Ammon's horn (tissue), 1 donor: ENCODE measurements around the gene HOXA3.
A peak's percentile ranks its signal among the peaks of the same experiment; 100 is the strongest.

Source experiments
- DNase-seq: peaks from one replicate; pipeline ENCODE4 v3.0.0-alpha.2; 2016; ENCODE audit warnings: low spot score

The HOXA3 gene

DNA sequence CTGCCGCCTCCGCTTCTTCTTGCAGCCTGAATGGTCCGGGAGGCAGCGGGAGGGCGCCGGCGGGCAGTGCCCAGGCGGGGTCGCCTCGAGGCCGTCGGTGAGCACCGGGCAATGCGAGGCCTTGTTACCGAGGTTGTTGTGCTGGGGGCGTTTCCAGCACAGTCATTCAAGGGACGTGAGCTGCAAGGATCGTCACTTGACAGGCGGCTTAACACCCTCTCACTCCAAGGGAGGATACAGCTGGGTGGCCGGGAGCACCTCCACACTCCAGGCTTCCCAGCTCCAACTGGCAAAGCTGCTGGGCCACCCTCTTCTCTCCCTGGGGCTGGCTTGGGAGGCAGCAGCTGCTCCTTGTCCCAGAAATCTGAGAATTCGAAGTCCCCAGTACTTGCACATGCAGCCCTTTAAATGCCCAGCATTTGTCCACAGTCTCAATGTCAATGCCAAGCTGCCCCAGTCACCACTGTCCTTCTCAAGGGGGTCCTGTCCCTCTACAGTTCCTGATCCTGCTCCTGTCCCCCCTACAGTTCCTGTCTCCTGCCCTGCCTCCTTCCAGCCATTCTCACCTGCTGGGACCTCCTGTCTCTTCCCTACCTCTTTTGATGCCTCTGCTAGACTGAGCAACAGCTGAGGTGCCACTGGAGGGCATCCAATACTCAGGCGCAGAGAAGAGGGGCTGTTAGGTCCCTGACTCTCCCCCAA lies 37.1 kb upstream of the HOXA3 start:
- DNase-seq, result no peak

DNA sequence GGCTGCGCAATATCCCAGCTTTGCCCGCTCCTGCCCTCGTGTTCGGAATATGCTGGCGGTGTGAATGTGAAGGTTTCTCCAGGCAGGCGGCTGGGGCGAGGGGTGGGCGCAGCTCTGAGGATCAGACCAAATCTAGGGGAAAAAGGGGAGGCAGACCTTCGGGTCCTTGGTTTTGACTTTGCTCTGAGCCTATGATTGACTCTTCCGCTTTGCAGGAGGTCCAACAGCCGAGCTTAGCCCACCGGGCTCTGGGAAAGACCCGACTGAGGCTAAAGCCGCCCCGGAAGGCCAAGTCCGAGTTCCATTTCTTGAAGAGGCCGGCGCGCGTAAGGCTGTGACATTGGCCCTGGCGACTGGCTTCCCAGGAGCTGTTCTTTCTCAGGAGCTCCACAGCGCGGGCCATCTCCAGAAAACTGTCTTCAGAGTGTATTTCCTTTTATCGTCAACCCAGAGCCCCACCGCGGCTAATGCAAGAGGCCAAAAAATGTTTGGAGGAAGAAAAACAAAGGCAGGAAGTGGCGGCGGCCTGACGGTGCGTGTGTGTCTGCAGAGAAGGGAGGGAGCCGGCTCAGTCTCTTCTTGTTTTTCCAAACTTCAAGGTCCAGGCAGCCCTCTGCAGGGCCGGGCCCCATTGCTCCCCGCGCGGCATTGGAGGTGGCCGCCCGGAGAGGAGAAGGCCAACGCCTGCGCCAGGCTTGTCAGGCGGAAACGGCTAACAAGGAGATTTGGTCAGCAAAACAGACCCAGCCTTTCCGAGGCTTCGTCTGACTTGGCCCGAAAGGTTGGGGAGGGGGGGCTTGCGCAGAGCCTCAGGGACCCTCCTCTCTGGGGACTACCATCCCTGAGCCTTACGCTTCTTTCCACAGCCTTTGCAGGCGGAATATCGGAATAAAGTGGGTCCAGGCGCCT lies 36.3 kb upstream of the HOXA3 start:
- DNase-seq, result no peak

- no peak for DNase-seq
Measured at GRCh38 chr7:27187475-27188385, 35.3 kb upstream of the HOXA3 start.

DNA sequence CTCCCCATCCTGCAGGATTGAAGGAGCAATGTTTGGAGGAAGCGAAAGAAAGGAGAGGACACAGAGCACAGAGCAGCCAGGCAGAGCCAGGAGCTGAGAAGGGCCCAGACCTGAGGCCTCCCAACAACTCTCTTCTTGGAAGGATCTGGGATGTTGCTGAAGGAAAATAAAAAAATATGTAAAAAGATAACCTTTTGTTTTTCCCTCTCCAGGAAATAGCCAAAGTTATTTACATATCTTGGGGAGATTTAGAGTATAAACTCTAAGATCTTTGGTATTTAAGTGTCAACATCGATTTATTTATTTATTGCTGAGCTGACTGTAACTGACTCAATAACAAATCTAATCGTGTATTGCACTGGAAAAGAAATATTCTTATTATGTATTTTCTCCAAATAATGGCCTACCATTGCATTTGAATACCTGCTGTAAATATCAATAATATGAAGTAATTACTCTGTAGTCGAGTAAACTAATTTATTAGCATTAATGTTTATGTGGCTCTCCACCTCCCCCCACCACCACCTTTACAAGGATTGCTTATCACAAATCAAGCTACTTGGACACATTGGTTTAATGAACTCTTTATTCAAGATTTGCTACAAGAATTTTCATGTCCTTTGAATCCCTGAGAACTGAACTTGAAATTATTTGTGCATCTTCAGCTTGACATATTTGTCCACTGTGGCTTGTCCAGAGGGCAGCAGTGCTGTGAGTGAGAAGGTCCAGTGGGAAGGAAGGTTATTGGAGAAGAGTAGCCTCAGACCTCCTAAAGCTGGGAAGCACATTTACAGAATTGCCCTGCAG lies 34.5 kb upstream of the HOXA3 start:
- DNase-seq, result no peak

- DNase-seq, result no peak
Measured at GRCh38 chr7:27185854-27186667, 33.7 kb upstream of the HOXA3 start.

- no peak for DNase-seq
Measured at GRCh38 chr7:27185013-27185853, 32.9 kb upstream of the HOXA3 start, which contains the start of gene HOXA11. TSS of gene HOXA11 (minus strand) at chr7:27185232. CDS start at chr7:27185144, 88 bp downstream.

- no peak for DNase-seq
Measured at GRCh38 chr7:27184337-27185012, 32.1 kb upstream of the HOXA3 start.

DNA sequence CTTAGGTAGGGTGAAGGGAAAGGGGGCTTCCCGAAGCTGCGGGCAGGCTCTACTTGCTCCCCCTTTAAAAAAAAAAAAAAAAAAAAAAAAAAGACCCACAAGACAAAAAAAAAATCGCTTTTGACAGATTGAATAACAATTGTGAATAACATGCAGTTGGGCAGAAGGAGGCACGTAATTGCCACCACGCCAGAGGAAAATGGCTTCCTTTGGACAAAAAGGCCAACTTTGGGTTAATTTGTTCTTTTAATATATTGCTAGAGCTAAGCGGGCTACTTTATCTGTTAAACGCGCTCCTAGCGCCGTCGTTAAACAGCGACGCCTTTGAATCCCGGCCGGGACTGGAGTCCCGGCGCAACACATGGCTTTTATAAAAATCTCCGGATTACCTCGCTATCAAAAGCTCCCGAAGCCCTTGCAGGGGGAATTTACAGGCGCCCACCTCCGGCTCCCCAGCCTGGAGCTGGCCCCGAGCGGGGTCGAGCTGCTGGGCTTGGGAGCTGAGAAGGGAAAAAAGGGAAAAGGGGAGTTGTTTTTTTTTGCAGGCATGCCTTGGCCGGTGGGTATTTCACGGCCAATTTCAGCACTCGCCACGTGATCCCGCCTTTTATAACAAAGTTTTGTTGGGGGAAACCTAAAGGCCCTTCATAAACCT lies 31.4 kb upstream of the HOXA3 start:
- DNase-seq, result no peak

- no peak for DNase-seq
Measured at GRCh38 chr7:27182861-27183681, 30.7 kb upstream of the HOXA3 start.

- DNase-seq, result no peak
Measured at GRCh38 chr7:27182285-27182841, 30.0 kb upstream of the HOXA3 start.

DNA sequence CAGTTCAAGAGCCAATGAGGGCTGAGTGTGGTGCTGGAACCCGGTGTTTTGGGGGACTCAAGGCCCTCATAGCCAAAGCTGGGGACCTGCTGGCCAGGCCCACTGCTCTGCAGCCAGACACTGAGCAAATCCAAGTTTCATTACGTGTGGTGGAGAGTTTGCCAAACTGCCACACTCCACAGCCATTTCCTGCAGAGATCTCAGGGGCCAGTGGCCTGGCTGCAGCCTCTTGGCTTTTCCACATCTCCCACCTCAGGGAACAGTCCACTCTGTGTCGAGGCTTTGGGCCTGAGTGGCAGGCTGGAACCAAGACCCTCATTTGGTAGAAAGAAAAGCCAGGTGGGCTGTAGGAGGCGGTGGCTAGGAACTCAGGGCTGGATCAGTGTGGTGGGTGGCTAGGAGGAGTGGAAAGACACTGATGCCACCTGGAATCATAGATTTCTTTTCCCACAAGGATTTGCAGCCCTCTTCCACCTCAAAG lies 29.5 kb upstream of the HOXA3 start:
- DNase-seq, result no peak

DNA sequence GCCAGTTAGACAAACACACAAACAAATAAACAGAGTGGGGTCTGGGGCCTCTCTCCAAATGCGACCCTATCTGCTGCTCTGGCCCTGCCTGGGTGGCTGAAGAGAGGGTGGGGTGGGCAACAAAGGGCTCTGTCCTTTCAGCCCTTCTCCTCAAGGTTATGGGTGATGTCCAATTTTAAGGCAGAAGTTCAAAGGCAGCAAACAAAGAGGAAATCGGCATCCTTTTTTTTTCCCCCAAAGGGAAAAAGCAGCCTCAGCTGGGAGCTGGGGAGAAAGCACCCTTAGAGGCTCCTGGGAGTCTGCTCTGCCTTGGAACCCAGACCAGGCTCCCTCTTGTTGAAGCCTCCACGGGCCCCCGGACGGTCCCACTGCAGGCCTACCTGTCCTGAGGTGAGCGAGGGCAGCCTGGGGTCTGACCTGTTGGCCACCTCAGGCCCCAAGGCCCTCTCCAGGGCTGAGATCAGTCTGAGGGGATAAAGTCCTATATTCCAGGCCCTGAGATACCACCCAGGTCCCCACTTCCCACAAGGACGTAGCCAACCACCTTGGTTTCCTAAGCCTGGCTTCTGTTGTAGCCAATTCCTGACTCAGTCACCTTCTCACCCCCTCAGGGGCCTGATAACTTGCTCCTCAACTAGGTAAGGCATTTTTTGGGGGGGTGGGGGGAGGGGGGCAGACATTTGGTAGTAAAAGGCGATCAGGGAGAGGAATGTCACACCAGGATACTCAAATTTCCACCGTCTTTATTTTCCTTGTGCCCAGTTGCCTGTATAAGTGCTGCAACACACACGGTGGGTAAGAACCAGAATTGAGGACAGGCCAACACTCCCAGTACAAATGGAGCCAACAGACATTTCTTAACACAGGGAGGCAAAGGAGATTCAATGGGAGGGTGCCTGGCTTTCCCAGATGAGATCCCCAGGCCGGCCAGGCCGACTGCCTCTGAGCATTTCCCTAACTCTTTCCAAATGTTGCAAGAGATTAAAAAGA lies 28.3 kb upstream of the HOXA3 start:
- DNase-seq, result no peak

DNA sequence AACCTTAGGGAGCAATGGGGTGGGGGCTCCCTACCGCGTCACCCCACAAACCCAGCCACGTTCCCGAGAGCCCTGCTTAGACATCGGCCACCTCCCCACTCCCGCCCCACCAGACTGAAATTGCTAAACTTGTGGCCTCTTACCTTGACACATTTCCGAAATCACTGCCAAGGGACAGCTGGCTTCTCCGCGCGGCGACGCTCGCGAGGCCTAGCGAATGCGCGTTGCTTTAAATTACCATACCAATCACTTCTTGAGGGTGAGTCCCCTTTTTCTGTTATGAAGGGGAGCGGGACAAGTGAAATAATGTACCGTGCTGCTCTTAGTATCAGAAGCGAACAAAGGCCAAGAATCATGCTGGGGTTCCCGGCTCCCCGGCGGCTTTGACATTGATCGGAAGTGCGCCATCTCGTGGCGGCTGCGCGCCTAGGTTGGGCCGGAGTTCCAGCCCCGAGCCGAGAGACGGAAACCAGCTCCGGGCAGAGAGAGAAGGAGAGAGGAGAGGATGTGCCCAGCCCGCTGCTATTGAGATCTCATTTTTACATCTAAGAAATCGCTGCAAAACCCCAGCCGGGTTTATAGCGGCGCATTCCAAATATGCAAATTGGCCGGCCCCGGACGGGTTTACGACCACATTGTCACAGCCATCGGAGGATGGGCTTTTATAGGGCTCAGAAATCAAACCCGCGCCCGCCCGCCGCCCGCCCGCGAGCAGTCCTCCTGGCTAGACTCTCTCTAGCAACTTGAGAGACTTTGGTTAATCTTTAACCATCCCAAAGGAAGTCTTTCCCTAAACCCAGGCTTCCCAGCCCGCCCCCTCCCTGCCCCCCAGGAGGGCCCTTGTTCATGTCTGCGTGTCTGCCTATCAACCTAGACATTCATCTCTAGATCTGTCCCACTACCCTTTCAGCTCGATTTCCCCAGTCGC lies 27.4 kb upstream of the HOXA3 start:
- DNase-seq, result peak; percentile 42

DNA sequence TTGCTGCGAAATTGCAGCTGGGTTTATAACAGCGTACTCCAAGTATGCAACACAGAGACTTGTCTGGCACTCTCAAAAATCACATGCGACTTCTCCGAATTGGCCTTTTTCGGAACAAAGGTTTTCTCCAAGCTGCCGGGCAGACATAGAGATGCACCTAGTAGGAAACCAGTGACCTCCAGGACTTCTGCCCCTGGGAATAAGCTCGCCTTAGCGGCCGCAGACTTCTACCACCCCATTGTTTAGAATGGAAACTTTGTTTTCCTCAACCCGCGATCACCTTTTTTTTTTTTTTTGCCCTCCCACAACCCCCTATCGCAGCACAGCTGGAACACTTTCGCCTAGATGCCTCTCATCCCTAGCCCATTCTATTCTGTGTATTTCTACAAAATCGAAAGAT lies 26.6 kb upstream of the HOXA3 start:
- no peak for DNase-seq

DNA sequence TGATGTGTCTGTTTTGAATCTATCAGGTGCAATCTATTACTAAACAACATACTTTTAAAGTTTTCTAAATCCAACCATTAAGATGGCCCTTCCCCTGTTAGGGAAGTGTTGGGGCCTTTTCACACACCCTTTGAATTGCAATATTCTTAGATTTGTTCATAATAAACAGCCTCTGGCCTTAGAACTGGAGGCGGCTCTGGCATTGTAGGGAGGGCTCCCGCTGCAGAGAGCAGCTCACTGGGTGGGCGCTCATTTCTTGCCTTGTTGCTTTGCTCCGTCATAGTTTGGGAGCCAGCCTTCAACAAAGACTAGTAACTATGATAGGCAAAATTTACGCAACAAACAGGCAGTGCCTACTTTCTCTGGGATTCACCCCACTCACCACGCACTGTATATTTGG lies 26.0 kb upstream of the HOXA3 start:
- DNase-seq, result no peak
